ENCODE data around the gene HPCAL1.

- TF ChIP-seq EZH2phosphoT487 (IDR thresholded peaks at IDR 0.05; ENCODE audit: insufficient read depth, low read depth) (no peak), EZH2 (IDR thresholded peaks at IDR 0.05; ENCODE audit: insufficient read depth, poor library complexity, severe bottlenecking) (no peak)
Observed at GRCh38 chr2:10365412-10365811, 62.7 kb downstream of the HPCAL1 start.
